DMS53 (cell line): ENCODE data around the gene NCF2.
"Not testable (repeated sequence)": the region's sequence is repeated elsewhere in the genome, so short reads cannot be mapped to it uniquely, and the experiment has no call there.

Experiments used
- DNase-seq: peaks from one replicate; lab custom pipeline; 2025; lab: John Stamatoyannopoulos, UW

The NCF2 gene, protein sequence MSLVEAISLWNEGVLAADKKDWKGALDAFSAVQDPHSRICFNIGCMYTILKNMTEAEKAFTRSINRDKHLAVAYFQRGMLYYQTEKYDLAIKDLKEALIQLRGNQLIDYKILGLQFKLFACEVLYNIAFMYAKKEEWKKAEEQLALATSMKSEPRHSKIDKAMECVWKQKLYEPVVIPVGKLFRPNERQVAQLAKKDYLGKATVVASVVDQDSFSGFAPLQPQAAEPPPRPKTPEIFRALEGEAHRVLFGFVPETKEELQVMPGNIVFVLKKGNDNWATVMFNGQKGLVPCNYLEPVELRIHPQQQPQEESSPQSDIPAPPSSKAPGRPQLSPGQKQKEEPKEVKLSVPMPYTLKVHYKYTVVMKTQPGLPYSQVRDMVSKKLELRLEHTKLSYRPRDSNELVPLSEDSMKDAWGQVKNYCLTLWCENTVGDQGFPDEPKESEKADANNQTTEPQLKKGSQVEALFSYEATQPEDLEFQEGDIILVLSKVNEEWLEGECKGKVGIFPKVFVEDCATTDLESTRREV

DNA sequence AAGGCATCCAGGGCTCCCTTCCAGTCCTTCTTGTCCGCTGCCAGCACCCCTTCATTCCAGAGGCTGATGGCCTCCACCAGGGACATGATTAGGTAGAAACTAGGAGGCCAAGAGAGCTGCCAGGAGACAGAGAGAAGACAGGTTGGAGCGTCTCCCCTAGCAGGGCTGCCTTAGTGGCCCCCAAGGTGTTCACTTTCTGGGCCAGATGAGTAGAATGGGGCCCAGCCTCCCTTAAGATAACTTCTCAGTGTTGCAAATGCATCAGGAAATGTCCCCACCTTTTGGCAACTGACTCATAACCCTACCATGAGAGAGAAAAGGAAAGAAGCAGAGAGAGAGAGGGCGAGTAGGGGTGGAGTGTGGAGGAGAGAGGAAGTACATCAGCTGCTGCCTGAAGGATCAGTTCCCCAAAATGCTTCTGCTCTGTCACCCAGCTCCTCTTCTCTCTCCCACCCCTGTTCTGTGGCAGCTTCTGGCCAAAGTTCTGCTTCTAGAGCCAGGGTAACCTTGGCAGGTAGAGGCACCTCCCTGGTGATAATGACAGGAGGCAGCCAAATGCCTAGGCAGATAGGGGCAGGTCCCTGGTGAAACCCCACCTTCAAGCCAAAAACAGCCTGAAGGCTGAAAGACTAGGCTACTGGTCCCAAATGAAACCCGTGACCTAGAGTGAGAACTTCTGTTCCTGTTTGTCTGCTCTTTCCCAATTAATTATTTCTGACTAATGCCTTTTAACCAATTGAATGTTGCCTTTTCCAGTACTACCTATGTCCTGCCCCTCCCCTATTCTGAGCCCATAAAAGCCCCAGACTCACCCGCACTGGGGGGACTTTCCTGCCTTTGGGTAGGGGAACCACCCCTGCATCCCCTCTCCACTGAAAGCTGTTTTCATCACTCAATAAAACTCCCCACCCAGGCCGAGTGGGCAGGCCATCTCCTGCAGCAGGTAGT, at the start of gene NCF2:
NCF2 (minus strand) TSS at position 216 of the 948 bp plus-strand sequence; CDS start at position 86, 130 bp downstream.
- no peak for DNase-seq

DNA sequence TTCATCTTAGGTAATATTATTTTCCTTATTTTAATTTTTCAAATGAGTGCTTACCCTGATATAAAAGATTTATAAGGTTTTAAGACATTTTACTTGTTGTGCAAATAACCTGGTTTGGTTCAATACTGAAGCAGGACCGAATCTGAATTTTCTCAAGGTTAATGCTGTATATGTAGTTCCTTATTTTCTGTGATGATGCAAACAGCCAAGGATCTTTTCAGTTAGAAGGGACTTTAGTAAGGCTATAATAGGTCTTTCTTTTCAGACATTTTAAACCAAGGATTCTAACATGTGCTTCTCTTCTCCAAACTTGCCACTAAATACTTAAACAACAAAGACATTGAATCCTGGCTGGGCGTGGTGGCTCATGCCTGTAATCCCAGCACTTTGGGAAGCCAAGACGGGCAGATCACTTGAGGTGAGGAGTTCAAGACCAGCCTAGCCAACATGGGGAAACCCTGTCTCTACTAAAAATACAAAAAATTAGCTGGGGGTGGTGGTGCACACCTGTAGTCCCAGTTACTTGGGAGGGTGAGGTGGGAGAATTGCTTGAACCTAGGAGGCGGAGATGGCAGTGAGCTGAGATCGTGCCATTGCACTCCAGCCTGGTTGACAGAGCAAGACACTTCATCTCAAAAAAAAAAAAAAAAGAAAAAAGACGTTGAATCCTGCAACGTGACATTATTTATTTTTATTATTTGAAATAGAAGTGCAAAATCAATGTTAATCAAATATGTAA, 48.6 kb upstream of the NCF2 start:
- no peak for DNase-seq

DNA sequence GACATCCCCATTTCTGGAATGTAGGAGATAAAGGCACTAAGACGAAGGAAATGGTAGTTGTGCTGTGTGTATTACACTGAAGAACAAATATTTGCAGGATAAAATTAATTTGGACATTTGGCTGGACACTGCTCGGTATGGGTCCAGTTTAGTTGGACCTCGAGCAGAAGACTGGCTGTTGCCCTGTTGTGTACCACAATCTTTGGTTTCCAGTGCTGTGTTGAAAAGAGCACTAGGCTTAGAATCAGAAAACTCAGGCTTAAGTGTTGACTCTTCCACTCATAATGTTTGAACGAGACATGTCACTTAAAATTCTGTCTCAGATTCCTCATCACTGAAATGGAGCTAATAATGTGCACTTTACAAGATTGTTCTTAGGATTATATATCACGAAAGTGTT, 46.5 kb upstream of the NCF2 start:
- DNase-seq, result peak; percentile 67

DNA sequence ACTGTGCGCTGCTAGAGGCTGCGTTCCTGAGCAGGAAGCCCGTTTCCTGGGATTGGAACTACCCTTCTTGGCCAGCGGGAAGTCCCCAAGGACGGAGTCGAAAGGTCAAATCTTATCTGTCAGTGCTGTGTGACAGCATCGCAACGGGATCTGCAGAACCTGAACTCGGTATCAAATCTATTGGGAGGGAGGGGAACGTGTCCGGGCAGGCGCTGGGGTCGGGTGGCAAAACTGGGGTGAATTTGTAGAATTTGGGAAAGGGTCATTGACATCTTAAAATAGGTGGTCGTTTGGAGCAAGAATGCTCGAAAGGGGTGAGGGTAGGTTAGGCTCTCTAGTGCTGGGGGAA, 46.0 kb upstream of the NCF2 start:
- no peak for DNase-seq

DNA sequence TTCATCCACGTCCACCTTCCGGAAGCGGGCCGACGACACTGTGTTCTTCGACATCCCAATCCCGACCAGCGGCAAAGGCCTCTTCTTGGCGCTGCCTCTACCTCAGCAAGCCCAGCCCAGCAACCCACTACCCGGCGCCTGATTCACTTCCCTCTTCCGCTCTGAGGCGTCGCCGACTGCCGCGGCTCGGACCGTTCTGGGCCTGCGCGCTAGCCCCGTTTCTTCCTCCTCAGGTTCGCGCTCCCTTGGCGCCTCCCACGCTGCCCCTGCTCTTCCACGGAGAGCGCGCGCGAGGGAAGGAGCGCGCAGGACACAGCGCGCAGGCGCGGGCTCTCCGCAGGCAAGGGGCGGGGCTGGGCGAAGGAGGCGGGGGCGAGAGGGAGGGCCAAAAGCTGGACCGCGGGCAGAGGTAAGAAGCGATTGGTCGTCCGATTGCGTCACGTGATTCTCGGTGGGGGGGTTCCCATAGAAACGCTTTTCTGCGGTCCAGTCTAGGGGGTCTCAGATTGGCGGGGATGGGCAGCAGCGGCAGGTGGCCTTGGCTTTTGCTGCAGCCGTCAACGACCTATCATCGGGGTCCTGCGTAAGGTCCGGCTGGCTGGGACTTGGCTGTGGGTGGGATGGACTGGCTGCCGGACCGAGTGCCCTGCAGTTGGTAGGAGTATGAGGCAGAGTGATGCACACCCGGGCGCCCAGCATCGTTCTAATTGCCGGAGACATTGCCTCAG, 45.5 kb upstream of the NCF2 start, which contains the start of gene ARPC5:
ARPC5 (minus strand) TSS at position 178 of the 728 bp plus-strand sequence; CDS start at position 54, 124 bp downstream.
- peak; percentile 98 for DNase-seq

DNA sequence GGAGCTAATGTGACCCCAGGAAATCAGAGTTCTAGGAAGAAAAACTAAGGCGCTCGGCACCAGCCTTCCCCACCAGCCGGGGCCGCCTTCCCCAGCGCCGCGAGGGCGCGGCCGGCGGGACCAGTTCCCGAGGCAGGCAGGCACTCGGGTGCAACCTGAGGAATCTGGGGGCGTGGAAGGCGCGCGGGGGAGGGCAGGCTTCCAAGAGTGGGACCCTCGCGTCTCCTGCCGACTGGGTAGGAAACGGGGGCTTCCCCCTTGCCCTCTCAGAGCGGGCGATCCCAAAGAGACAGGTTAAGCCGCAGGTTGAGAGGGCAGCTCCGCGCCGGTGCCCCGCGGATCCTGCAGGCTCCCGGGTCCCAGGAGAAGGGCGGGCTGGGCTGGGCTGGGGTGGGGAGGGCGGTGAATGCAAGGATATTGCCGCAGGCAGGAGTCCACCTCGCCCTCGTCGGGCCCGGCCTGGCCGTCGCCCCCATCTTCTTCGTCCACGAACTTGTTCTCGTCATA, 44.9 kb upstream of the NCF2 start:
- peak; percentile 75 for DNase-seq

DNA sequence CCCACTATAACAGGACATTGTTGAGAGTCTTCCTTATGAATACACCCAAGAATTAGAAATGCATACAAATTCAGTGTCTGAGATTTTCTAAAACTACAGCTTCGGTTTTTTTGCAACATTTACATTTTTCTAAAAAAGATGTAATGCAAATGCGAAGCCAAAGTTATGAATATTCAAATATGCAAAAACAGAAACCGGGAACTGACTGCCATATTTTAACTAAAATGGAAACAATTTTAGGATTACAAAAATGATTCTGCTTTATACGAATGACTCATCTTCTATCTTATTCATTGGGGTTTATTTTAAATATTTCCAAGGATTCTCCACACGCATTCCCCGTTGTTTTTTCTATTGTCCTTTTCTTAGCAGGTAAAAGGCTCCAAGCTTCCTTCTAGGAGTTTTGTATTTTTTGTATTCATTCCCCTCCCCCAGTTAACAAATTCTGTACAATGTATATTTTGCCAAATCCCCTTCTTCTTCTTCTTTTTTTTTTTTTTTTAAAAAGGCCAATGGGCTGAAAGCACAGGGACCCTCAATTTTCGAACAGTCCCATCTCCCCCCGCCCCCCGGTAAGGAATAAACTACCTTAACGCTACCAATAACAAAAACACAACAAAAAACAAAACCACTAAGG, 44.3 kb upstream of the NCF2 start:
- peak; percentile 30 for DNase-seq

DNA sequence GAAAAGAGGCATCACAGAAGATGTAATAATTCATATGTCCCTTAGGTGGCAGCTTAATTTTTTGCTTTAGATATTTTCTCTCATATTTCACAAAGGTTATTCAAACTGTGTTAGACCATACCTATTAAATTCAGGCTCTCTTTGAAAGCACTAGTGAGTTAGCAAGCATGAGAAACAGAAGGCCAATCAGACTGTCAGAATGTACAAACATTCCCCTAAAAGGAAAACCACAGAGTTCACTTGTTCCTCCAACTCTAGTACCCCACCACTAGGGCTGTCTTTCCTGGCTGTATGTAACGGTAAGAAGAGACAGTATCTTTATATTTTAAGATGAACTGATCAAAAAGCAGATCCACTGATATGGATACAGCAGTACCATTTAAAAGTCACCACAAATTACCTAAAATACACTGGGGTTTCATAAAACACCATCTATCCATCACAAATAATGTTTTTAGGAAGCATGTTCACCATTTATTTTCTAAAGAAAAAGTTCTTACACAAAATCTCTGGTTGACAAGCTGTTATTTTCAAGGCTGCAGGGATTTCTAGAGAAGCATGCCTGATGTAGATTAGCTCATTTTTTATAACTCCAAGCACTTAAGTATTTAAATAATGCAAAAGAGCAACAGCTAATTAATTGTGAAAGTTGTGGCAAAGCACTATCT, 43.6 kb upstream of the NCF2 start:
- peak; percentile 61 for DNase-seq

DNA sequence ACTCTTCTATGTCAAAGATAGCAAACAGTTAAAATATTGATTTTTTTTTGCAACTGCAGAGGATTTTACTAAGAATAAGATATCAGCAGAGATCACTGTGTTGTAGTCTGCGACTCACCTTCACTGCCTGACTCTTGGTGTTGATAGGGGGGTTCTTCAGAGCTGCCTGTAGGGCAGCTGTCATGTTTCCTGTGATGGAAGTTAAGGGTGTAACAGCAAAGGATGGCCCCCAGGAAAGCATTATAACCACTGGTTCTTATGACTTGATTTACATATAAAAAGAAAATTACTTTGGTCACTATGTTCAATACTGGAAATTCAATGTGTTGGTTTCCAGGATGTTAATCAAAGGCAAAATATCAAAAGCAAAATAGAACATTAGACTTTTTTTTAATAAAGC, 42.7 kb upstream of the NCF2 start:
- DNase-seq, result no peak

DNA sequence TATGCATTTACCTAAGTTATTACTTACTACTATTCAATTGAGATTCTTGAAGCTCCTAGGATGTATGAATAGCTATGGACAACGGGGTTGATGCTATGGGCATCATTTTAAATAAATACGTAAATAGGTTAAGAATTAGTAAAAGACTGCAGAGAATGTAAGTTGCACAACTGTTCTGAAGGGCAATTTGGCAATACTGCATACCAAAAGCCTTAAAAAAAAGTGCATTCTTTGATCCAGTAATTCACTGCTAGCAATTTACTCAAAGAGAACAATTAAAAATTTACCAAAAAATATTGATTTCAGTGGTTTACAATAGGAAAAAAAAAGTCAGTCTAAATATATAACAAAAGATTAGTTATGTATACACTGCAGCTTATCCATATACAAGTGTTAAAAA, 41.9 kb upstream of the NCF2 start:
- no peak for DNase-seq

DNA sequence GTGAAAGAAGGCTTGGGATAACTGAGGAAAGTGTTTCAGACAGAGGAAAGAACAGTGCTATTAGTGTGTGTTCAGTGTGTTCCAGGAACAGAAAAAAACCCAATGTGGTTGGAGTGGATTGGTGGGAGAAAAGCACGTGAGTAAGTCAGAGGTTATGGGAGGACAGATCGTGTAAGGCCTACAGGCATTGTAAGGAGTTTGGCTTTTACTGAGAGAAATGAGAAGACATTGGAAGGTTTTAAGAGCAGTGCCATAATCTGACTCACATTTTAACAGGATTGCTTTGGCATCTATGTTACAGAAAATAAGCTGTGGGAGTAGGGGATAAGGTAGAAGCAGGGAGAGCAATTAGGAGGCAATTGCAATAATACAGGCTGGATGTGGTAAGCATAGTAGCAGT, 40.5 kb upstream of the NCF2 start:
- DNase-seq, result no peak

DNA sequence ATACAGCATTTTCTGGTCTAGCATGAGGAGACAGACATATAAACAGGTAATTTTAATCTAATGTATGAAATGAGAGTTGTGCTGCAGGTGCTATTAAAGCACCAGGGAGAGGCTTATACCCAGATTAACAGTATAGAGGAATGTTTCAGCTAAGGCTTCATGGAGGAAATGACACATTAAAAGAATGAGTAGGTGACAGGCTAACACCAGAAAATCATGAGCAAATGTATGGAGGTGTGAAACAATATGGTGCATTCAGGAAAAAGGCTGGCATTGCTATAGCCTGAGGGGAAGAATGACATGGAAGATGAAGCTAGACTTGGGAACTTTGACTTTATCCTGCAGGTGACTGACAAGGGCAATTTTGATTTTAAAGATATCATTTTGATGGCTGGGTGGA, 38.3 kb upstream of the NCF2 start:
- DNase-seq, result no peak

DNA sequence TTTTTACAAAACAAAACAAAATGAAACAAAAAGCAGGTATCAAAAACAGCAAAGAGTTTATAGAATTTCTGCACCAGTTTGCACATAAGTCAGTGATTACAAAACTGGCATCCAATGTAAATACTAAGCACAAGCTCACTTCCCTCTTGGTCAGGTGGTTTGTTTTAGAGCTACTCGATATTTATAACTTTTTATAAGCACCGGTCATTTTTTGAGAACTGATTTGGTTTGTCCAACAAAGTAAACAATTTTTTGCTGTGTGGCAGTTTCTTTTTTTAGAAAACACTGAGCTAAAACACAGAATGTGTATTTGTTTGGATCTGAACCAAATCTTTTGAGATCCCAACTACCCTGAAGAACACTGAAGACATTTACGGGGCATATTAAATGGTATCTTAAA, 36.0 kb upstream of the NCF2 start:
- not testable (repeated sequence) for DNase-seq

DNA sequence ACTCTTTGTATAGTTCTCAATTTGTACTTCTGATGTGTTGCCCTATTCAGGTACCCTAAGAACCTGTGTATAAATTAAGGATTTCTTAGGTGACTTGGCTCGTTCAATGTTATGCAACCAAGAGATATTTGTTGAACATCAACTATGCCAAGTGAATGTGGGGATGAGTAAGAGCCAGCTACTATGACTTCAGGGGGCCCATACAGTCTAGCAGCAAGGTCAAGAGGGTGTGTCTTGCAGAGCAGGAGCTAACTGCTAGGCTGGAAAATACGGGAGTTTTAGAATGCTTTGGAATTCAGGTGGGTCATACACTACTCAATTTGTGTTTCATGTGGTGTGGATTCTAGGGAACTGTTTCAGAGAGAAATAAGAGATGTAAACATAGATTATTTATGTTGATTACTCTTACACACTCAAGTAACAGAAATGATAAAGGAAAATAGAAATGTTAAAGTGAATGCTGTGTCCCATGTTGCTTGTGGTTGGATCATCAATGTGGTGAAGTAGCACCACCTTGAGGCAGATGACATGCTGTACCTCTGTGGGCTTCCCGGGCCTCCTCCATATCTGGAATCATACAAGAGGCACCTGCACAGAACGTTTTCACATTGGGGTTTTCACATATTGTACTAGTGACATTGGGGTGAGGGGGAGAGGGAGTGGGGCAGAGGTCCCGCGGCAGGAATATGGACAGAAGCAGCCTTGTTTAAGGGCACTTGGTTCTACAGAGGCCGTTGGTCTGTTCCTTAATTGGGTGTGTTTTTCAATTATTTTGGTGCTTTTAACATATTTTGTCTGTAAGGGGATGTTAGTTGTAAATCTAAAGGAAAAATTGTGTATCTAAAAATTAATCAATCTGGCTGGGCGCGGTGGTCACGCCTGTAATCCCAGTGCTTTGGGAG, 32.9 kb upstream of the NCF2 start:
- DNase-seq, result peak; percentile 84

DNA sequence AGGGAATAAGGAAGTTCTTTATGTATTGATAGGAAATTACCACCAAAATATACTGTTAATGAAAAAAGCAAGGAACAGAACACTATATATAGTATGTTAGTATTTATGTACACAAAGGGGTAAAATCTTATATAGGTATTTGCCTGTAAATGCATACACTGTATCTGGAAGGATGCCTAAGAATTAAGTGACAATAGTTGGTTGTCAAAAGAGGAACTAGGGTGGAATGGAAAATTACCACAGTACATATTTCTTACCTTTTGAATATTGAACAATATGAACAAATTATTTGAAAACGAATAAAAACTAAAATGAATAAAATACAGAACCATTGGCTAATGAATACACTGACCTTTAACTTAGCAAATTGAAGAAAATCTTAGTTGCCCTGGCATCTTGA, 31.8 kb upstream of the NCF2 start:
- DNase-seq, result no peak

DNA sequence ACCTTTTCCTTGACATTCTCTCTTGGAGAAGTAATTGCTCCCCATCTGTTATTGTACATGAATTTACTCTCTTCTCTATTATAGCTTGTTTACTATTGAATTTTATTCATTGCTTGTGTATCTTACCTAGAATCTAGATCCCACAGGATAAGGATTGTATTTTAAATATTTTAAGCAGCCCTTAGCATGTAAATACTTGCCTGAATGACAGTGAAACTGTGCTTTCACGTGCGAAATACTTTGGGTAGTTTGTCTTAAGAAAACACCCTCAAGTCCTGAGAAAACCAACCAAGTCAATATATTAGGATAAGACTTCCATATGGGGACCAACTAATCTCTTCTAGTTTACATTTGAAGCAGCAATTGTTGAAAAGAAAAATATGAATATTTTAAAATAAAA, 30.1 kb upstream of the NCF2 start:
- DNase-seq, result no peak

DNA sequence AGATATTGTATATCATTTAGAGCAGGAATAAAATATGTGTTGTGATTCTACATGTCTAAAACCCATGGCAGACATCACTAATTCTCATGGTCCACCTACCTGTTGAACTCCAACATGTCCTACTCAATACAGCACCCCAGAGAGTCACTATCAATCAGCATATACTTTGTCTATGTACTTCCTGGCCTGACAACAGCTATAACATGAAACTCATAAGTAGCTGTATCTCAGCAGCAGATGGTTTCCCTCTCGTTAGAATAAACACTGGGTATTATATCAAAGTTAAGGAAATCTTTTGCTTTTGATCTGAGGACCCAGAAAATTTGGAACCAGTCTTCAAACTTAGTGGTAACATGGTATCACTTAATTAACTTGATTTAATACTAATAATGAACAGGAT, 29.5 kb upstream of the NCF2 start:
- no peak for DNase-seq

DNA sequence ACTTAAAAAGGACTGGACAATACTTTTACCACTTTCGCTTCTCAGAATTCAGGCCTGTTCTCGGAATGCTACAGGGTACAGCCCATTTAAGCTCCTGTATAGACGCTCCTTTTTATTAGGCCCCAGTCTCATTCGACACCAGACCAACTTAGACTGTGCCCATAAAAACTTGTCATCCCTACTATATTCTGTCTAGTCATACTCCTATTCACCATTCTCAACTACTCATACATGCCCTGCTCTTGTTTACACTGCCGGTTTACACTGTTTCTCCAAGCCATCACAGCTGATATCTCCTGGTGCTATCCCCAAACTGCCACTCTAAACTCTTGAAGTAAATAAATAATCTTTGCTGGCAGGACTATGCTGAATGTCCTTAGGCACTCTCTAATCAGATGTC, 27.9 kb upstream of the NCF2 start:
- DNase-seq, result not testable (repeated sequence)

DNA sequence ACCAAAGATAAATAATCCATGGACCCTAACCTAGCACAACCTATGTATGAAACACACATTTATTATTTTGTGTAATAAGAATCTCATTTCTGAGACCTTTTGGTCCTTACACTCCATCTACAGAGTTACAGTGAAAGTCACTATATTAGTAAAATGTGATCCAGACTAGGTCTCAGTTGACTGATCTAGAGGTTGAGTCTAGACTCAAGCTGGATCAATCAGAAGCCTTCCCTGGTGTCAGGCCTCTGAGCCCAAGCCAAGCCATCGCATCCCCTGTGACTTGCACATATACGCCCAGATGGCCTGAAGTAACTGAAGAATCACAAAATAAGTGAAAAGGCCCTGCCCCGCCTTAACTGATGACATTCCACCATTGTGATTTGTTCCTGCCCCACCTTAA, 22.7 kb upstream of the NCF2 start:
- DNase-seq, result not testable (repeated sequence)
